IMR-90 (cell line): Measurements from ENCODE around the gene ANTXR1.

Experiments
- POLR2A ChIP-seq: IDR thresholded peaks from 2 replicates; pipeline ENCODE4 v1.6.1; 2012; ENCODE audit warnings: mild to moderate bottlenecking, low read depth, low read length
- RFX5 ChIP-seq: IDR thresholded peaks from 2 replicates; pipeline ENCODE4 v1.8.0; 2012; ENCODE audit warnings: low read depth, mild to moderate bottlenecking, low read length, moderate library complexity
- TF ChIP-seq, protein P1 (sequence below): conservative IDR thresholded peaks from 2 replicates; pipeline ENCODE4 v1.5.1; 2012; ENCODE audit warnings: mild to moderate bottlenecking, low read depth, low read length, improper control_type of control experiment

DNA sequence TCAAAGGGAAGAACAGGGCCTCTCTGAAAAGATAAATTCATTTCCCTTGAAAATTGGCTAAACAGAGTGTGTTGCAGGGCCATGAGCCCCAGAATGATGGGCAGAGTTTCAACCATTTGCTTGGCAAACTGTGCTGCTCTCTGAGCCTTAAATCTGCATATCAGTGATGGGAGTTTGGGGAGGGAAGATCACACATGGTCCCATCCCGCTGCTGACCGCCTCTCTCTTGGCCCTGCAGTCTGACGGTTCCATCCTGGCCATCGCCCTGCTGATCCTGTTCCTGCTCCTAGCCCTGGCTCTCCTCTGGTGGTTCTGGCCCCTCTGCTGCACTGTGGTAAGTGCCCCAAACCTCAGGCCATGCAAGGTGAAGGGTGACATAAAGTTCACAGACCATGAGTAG lies 139.0 kb downstream of the ANTXR1 start:
- TF ChIP-seq, protein P1, sequence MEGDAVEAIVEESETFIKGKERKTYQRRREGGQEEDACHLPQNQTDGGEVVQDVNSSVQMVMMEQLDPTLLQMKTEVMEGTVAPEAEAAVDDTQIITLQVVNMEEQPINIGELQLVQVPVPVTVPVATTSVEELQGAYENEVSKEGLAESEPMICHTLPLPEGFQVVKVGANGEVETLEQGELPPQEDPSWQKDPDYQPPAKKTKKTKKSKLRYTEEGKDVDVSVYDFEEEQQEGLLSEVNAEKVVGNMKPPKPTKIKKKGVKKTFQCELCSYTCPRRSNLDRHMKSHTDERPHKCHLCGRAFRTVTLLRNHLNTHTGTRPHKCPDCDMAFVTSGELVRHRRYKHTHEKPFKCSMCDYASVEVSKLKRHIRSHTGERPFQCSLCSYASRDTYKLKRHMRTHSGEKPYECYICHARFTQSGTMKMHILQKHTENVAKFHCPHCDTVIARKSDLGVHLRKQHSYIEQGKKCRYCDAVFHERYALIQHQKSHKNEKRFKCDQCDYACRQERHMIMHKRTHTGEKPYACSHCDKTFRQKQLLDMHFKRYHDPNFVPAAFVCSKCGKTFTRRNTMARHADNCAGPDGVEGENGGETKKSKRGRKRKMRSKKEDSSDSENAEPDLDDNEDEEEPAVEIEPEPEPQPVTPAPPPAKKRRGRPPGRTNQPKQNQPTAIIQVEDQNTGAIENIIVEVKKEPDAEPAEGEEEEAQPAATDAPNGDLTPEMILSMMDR = no peak
- TF ChIP-seq RFX5 = no peak
- TF ChIP-seq POLR2A = no peak
